GM12878 (cell line): ENCODE data around the gene PRR18. TPM values are rescaled to one million over a fixed set of nuclear protein-coding genes. Genes with fewer than 3 reads are reported as not detected.

ENCODE experiments used
- BCL11A ChIP-seq: IDR thresholded peaks from 2 replicates; pipeline ENCODE4 v1.6.1; 2011; ENCODE audit warnings: low read depth, low read length
- CBFB ChIP-seq: IDR thresholded peaks from 2 replicates; pipeline ENCODE4 v1.6.1; 2016; ENCODE audit warnings: antibody characterized with exemption, low read depth
- CHD1 ChIP-seq: IDR thresholded peaks from 2 replicates; pipeline ENCODE4 v1.6.1; 2012; ENCODE audit warnings: low read depth, low read length, improper control_type of control experiment
- EGR1 ChIP-seq, 2 experiments: IDR thresholded peaks; 1 replicate in 1 of 2; 2 replicates in 1 of 2; pipeline ENCODE4 v1.6.1; 2011 to 2012; ENCODE audit warnings: low read depth in 2 of 2, low read length in 2 of 2, borderline replicate concordance in 1 of 2, mild to moderate bottlenecking in 1 of 2, moderate library complexity in 1 of 2
- KAT2A ChIP-seq: conservative IDR thresholded peaks from 2 replicates; pipeline ENCODE4 v1.6.1; 2011; ENCODE audit warnings: low read depth, low read length; ENCODE audit not compliant: control insufficient read depth
- NBN ChIP-seq: fragments of 450-650 bp; IDR thresholded peaks from 2 replicates; pipeline ENCODE4 v1.6.1; 2016
- PAX8 ChIP-seq: fragments of 450-650 bp; IDR thresholded peaks from 2 replicates; pipeline ENCODE4 v1.6.1; 2017; ENCODE audit warnings: mild to moderate bottlenecking, moderate library complexity
- SREBF1 ChIP-seq: IDR thresholded peaks from 2 replicates; pipeline ENCODE4 v1.6.1; 2012; ENCODE audit warnings: mild to moderate bottlenecking, low read length
- STAT1 ChIP-seq: fragments of 450-650 bp; conservative IDR thresholded peaks from 2 replicates; pipeline ENCODE4 v1.6.1; 2014; ENCODE audit warnings: antibody characterized with exemption, mild to moderate bottlenecking
- STAT3 ChIP-seq: IDR thresholded peaks from 2 replicates; pipeline ENCODE4 v1.6.1; 2011; ENCODE audit warnings: low read depth, low read length, improper control_type of control experiment
- TCF7 ChIP-seq: IDR thresholded peaks from 2 replicates; pipeline ENCODE4 v1.6.1; 2014; ENCODE audit warnings: antibody characterized with exemption, borderline replicate concordance
- polyA plus RNA-seq, 11 experiments: library from polyadenylated mRNA; depleted of rRNA in 4 of 11; unstranded in 6 of 11; stranded (reverse) in 5 of 11; fragments of >200 nt; fragmentation: Nextera tagmentation in 4 of 11; fragmentation: Illumina TruSeq in 1 of 11; extraction: Ambion mirVana in 4 of 11; extraction: Trizol in 1 of 11; gene quantifications; 1 replicate in 1 of 11; 2 replicates in 10 of 11; pipeline versions ENCODE4 v1.2.1 to v1.2.3, GENCODE V29; 2011 to 2016; ENCODE audit warnings: inconsistent platforms in 2 of 11, missing spikeins in 2 of 11, low read depth in 1 of 11
- total RNA-seq, 4 experiments: library from RNA; depleted of rRNA in 3 of 4; stranded (reverse); fragments of >200 nt in 3 of 4; fragmentation: Illumina TruSeq in 1 of 4; extraction: Trizol in 1 of 4; gene quantifications; 2 replicates each; pipeline versions ENCODE4 v1.2.1 to v1.2.3, GENCODE V29; 2013 to 2021
- TF ChIP-seq, protein P1 (sequence below): IDR thresholded peaks from 2 replicates; pipeline ENCODE4 v1.6.1; 2012; ENCODE audit warnings: improper control_type of control experiment, low read depth, low read length; ENCODE audit not compliant: insufficient replicate concordance
- TF ChIP-seq, protein P2 (sequence below): IDR thresholded peaks from 2 replicates; pipeline ENCODE4 v1.6.1; 2012; ENCODE audit warnings: low read depth, low read length, improper control_type of control experiment

PRR18 gene
- total and polyA plus RNA-seq, 10 of the 15 experiments (the other 5 are each of a cell fraction or from before 2014, with no cell fraction given) = 0.13 to 8.2 (median 1.6) TPM

DNA sequence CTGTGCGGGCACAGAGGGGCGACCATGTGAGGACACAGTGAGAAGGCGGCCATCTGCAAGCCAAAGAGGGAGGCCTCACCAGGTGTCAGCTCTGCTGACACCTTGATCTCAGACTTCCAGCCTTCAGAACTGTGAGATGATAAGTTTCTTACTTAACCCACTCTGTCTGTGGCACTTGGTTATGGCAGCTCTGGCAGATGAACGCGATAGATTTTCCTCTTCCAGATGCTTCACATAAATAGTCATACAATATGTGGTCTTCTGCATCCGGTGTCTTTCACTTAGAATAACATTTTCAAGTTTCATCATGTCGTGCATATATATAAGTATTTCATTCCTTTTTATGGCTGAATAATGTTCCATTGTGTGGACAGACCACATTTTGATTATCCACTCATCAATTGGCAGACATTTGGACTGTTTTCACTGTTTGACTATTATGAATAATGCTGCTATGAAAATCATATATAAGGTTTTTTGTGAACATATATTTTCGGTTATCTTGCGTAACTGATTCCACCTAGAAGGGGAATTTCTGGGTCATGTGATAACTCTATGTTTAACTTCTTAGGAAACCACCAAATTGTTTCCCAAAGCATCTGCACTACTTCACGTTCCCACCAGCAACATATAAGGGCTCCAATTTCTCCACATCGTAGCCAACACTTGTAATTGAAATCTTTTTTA lies 30.2 kb downstream of the PRR18 start (continued):
- TF ChIP-seq, protein P1, sequence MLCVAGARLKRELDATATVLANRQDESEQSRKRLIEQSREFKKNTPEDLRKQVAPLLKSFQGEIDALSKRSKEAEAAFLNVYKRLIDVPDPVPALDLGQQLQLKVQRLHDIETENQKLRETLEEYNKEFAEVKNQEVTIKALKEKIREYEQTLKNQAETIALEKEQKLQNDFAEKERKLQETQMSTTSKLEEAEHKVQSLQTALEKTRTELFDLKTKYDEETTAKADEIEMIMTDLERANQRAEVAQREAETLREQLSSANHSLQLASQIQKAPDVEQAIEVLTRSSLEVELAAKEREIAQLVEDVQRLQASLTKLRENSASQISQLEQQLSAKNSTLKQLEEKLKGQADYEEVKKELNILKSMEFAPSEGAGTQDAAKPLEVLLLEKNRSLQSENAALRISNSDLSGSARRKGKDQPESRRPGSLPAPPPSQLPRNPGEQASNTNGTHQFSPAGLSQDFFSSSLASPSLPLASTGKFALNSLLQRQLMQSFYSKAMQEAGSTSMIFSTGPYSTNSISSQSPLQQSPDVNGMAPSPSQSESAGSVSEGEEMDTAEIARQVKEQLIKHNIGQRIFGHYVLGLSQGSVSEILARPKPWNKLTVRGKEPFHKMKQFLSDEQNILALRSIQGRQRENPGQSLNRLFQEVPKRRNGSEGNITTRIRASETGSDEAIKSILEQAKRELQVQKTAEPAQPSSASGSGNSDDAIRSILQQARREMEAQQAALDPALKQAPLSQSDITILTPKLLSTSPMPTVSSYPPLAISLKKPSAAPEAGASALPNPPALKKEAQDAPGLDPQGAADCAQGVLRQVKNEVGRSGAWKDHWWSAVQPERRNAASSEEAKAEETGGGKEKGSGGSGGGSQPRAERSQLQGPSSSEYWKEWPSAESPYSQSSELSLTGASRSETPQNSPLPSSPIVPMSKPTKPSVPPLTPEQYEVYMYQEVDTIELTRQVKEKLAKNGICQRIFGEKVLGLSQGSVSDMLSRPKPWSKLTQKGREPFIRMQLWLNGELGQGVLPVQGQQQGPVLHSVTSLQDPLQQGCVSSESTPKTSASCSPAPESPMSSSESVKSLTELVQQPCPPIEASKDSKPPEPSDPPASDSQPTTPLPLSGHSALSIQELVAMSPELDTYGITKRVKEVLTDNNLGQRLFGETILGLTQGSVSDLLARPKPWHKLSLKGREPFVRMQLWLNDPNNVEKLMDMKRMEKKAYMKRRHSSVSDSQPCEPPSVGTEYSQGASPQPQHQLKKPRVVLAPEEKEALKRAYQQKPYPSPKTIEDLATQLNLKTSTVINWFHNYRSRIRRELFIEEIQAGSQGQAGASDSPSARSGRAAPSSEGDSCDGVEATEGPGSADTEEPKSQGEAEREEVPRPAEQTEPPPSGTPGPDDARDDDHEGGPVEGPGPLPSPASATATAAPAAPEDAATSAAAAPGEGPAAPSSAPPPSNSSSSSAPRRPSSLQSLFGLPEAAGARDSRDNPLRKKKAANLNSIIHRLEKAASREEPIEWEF = peak; percentile 27
- TF ChIP-seq BCL11A (no peak), TCF7 (no peak), CBFB (no peak), KAT2A (no peak), STAT3 (no peak), CHD1 (no peak), EGR1 (IDR thresholded peaks at IDR 0.05; ENCODE audit: borderline replicate concordance in 1 of 2, low read depth in 2 of 2, low read length in 2 of 2) (no peak), STAT1 (no peak), SREBF1 (no peak), NBN (no peak), PAX8 (no peak)
- TF ChIP-seq, protein P2, sequence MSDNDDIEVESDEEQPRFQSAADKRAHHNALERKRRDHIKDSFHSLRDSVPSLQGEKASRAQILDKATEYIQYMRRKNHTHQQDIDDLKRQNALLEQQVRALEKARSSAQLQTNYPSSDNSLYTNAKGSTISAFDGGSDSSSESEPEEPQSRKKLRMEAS = no peak
